Measurements from ENCODE around the gene ZBTB18.

The ZBTB18 gene

GRCh38 chr1:244092293-244092963, 41.3 kb downstream of the ZBTB18 start:
- DNase-seq, result no peak

GRCh38 chr1:244092964-244093638, 42.0 kb downstream of the ZBTB18 start:
- DNase-seq, result no peak

- no peak for DNase-seq
Measured at GRCh38 chr1:244094880-244095528, 43.9 kb downstream of the ZBTB18 start.

- DNase-seq, result no peak
Measured at GRCh38 chr1:244095529-244095911, 44.4 kb downstream of the ZBTB18 start.

GRCh38 chr1:244096066-244096610, 45.1 kb downstream of the ZBTB18 start:
- no peak for DNase-seq

GRCh38 chr1:244096691-244097090, 45.6 kb downstream of the ZBTB18 start:
- no peak for DNase-seq

- DNase-seq, result no peak
Measured at GRCh38 chr1:244097523-244098405, 46.7 kb downstream of the ZBTB18 start.

GRCh38 chr1:244099258-244099930, 48.3 kb downstream of the ZBTB18 start:
- no peak for DNase-seq

GRCh38 chr1:244100276-244100675, 49.2 kb downstream of the ZBTB18 start:
- DNase-seq, result no peak

- DNase-seq, result no peak
Measured at GRCh38 chr1:244100704-244101453, 49.8 kb downstream of the ZBTB18 start.

- DNase-seq, result no peak
Measured at GRCh38 chr1:244102046-244102445, 51.0 kb downstream of the ZBTB18 start.

- no peak for DNase-seq
Measured at GRCh38 chr1:244102468-244102867, 51.4 kb downstream of the ZBTB18 start.

- DNase-seq, result no peak
Measured at GRCh38 chr1:244104309-244105060, 53.4 kb downstream of the ZBTB18 start.

GRCh38 chr1:244106176-244106575, 55.1 kb downstream of the ZBTB18 start:
- DNase-seq, result no peak

Measured in hematopoietic multipotent progenitor cell treated with erythropoietin and hydrocortisone succinate and interleukin-3 and kit ligand, for 8 days (in vitro differentiated cells).